Neural progenitor cell (in vitro differentiated cells): ENCODE data around the gene FAM25A. TPM values are rescaled to one million over a fixed set of nuclear protein-coding genes. Genes with fewer than 3 reads are reported as not detected.
"Not testable (repeated sequence)": the region's sequence is repeated elsewhere in the genome, so short reads cannot be mapped to it uniquely, and the experiment has no call there.

Experiments used
- DNase-seq: peaks from one replicate; pipeline ENCODE4 v3.0.0-alpha.2; 2016; ENCODE audit warnings: low spot score
- H2AFZ ChIP-seq: fragments of 200-600 bp; sonication (generic); replicated peaks from 2 replicates; pipeline ENCODE4 v1.6.1; 2016; ENCODE audit warnings: antibody characterized with exemption
- H3F3A ChIP-seq: fragments of 200-600 bp; sonication (generic); 2 replicates; pipeline ENCODE4 v1.6.1; 2016; ENCODE audit warnings: antibody characterized with exemption, low read depth
- H3K27ac ChIP-seq: fragments of 200-600 bp; sonication (generic); 2 replicates; pipeline ENCODE4 v1.5.1; 2016; ENCODE audit warnings: mild to moderate bottlenecking
- H3K27me3 ChIP-seq: fragments of 200-600 bp; sonication (generic); 2 replicates; pipeline ENCODE4 v1.6.1; 2016; ENCODE audit warnings: mild to moderate bottlenecking, moderate library complexity
- H3K36me3 ChIP-seq: fragments of 200-600 bp; sonication (generic); 2 replicates; pipeline ENCODE4 v1.5.1; 2016
- H3K4me1 ChIP-seq: fragments of 200-600 bp; sonication (generic); 2 replicates; pipeline ENCODE4 v1.6.1; 2016; ENCODE audit warnings: mixed run types
- H3K4me2 ChIP-seq: fragments of 200-600 bp; sonication (generic); 2 replicates; pipeline ENCODE4 v1.6.1; 2016
- H3K4me3 ChIP-seq: fragments of 200-600 bp; sonication (generic); 2 replicates; pipeline ENCODE4 v1.5.1; 2016
- H3K79me2 ChIP-seq: fragments of 200-600 bp; sonication (generic); 2 replicates; pipeline ENCODE4 v1.6.1; 2016; ENCODE audit warnings: low read depth
- H3K9ac ChIP-seq: fragments of 200-600 bp; sonication (generic); 2 replicates; pipeline ENCODE4 v1.6.1; 2016
- H3K9me3 ChIP-seq: fragments of 200-600 bp; sonication (generic); 2 replicates; pipeline ENCODE4 v1.5.1; 2016; ENCODE audit warnings: low read depth
- H4K20me1 ChIP-seq: fragments of 200-600 bp; sonication (generic); 2 replicates; pipeline ENCODE4 v1.6.1; 2016; ENCODE audit warnings: low read depth
- H3K27ac Mint-ChIP-seq: 3 replicates; pipeline ENCODE4 v1.8.0; 2021; ENCODE audit warnings: mixed read lengths
- H3K27me3 Mint-ChIP-seq: 2 replicates; pipeline ENCODE4 v1.8.0; 2022; ENCODE audit warnings: low read depth, mild to moderate bottlenecking, inconsistent platforms, moderate library complexity, mixed read lengths; ENCODE audit not compliant: insufficient read depth
- H3K36me3 Mint-ChIP-seq: 3 replicates; pipeline ENCODE4 v1.8.0; 2021; ENCODE audit warnings: mixed read lengths
- H3K4me1 Mint-ChIP-seq: 3 replicates; pipeline ENCODE4 v1.8.0; 2021; ENCODE audit warnings: mixed read lengths
- H3K4me3 Mint-ChIP-seq: 3 replicates; pipeline ENCODE4 v1.8.0; 2021; ENCODE audit warnings: mild to moderate bottlenecking, moderate library complexity, mixed read lengths
- H3K9me3 Mint-ChIP-seq: 3 replicates; pipeline ENCODE4 v1.8.0; 2020; ENCODE audit warnings: mixed read lengths
- CTCF ChIP-seq: fragments of 200-600 bp; sonication (generic); IDR thresholded peaks from 2 replicates; pipeline ENCODE4 v1.5.1; 2017; ENCODE audit warnings: antibody characterized with exemption, mild to moderate bottlenecking
- EZH2 ChIP-seq: fragments of 200-600 bp; sonication (generic); IDR thresholded peaks from 2 replicates; pipeline ENCODE4 v1.6.1; 2017; ENCODE audit warnings: antibody characterized with exemption, mild to moderate bottlenecking, moderate library complexity
- EZH2phosphoT487 ChIP-seq: fragments of 200-600 bp; sonication (generic); IDR thresholded peaks from 2 replicates; pipeline ENCODE4 v1.6.1; 2017; ENCODE audit warnings: antibody characterized with exemption
- total RNA-seq: library from RNA; depleted of rRNA; stranded (reverse); fragments of >200 nt; gene quantifications from 2 replicates; pipeline ENCODE4 v1.2.3, GENCODE V29; 2015; ENCODE audit warnings: low replicate concordance

Gene FAM25A
- total RNA-seq: not detected in 2 replicates

GRCh38 chr10:87020056-87020455 is at the start of gene FAM25A:
Gene FAM25A (plus strand): TSS chr10:87020294. CDS start chr10:87020325, 31 bp downstream.
- not testable (repeated sequence) for H3K9me3 ChIP-seq, H3K27ac Mint-ChIP-seq, H3F3A ChIP-seq, H3K27ac ChIP-seq, H3K27me3 Mint-ChIP-seq, H3K4me2 ChIP-seq, H3K4me1 Mint-ChIP-seq, H3K36me3 ChIP-seq, H3K9ac ChIP-seq, H3K4me3 ChIP-seq, H3K36me3 Mint-ChIP-seq, H3K27me3 ChIP-seq, H3K4me3 Mint-ChIP-seq, H3K79me2 ChIP-seq, DNase-seq, H4K20me1 ChIP-seq, H2AFZ ChIP-seq, H3K4me1 ChIP-seq, H3K9me3 Mint-ChIP-seq

GRCh38 chr10:86970982-86971231 is 49.2 kb upstream of the FAM25A start:
- peak overlapping the region; percentile 82 for H3K4me3 Mint-ChIP-seq
- Histone ChIP-seq H3K4me3 (peak overlapping the region; percentile 50), H3F3A (peaks cover 32% of the 10 kb centered on the region), H3K9ac (peak overlapping the region; percentile 5), H2AFZ (peak overlapping the region; percentile 94), H3K27me3 (peaks cover 30% of the 10 kb centered on the region), H3K9me3 (no peaks in the 10 kb centered on the region), H4K20me1 (no peaks in the 10 kb centered on the region), H3K4me1 (peaks cover 33% of the 10 kb centered on the region), H3K27ac (no peak overlapping the region), H3K79me2 (no peaks in the 10 kb centered on the region), H3K36me3 (no peaks in the 10 kb centered on the region), H3K4me2 (peak overlapping the region; percentile 79)
- H3K27ac Mint-ChIP-seq: no peak overlapping the region
- H3K4me1 Mint-ChIP-seq: peaks cover 34% of the 10 kb centered on the region
- peaks cover 17% of the 10 kb centered on the region for H3K27me3 Mint-ChIP-seq
- H3K9me3 Mint-ChIP-seq: no peaks in the 10 kb centered on the region
- H3K36me3 Mint-ChIP-seq: no peaks in the 10 kb centered on the region
- peak; percentile 79 for DNase-seq
- no peak for TF ChIP-seq CTCF
- no peak for TF ChIP-seq EZH2
- TF ChIP-seq EZH2phosphoT487: no peak

- no peaks in the 10 kb centered on the region for H3K36me3 Mint-ChIP-seq
- peak overlapping the region; percentile 74 for H3K27ac Mint-ChIP-seq
- peak overlapping the region; percentile 77 for H3K4me3 Mint-ChIP-seq
- H3K27me3 ChIP-seq: peaks cover 30% of the 10 kb centered on the region
- H3K4me1 ChIP-seq: peaks cover 28% of the 10 kb centered on the region
- no peaks in the 10 kb centered on the region for H3K79me2 ChIP-seq
- H3F3A ChIP-seq: peaks cover 32% of the 10 kb centered on the region
- H3K27ac ChIP-seq: no peak overlapping the region
- H3K4me3 ChIP-seq: peak overlapping the region; percentile 50
- peaks cover 17% of the 10 kb centered on the region for H3K27me3 Mint-ChIP-seq
- H3K9me3 ChIP-seq: no peaks in the 10 kb centered on the region
- H3K4me2 ChIP-seq: peak overlapping the region; percentile 79
- no peaks in the 10 kb centered on the region for H3K36me3 ChIP-seq
- TF ChIP-seq EZH2 (no peak), EZH2phosphoT487 (peak; percentile 27), CTCF (peak; percentile 13)
- peak; percentile 66 for DNase-seq
- H3K9me3 Mint-ChIP-seq: no peaks in the 10 kb centered on the region
- peak overlapping the region; percentile 5 for H3K9ac ChIP-seq
- H2AFZ ChIP-seq: peak overlapping the region; percentile 94
- no peaks in the 10 kb centered on the region for H4K20me1 ChIP-seq
- H3K4me1 Mint-ChIP-seq: peaks cover 28% of the 10 kb centered on the region
These were observed 48.7 kb upstream of the FAM25A start for GRCh38 chr10:86971232-86971991.

GRCh38 chr10:86972613-86973380 is 47.3 kb upstream of the FAM25A start:
- no peak overlapping the region for H3K27ac ChIP-seq
- DNase-seq: no peak

More at GRCh38 chr10:86972613-86973380, 47.3 kb upstream of the FAM25A start:
- Histone ChIP-seq H2AFZ (no peak overlapping the region), H3K9me3 (no peaks in the 10 kb centered on the region), H3K4me2 (no peak overlapping the region), H3F3A (peaks cover 32% of the 10 kb centered on the region), H3K4me3 (no peak overlapping the region), H3K27me3 (peaks cover 30% of the 10 kb centered on the region), H3K79me2 (no peaks in the 10 kb centered on the region), H3K36me3 (no peaks in the 10 kb centered on the region), H3K4me1 (peaks cover 27% of the 10 kb centered on the region), H3K9ac (no peak overlapping the region), H4K20me1 (no peaks in the 10 kb centered on the region)
- TF ChIP-seq EZH2 (no peak), CTCF (no peak), EZH2phosphoT487 (no peak)
- Mint-ChIP-seq H3K27me3 (peaks cover 17% of the 10 kb centered on the region), H3K9me3 (no peaks in the 10 kb centered on the region), H3K4me3 (no peak overlapping the region), H3K27ac (peak overlapping the region; percentile 34), H3K4me1 (peaks cover 20% of the 10 kb centered on the region), H3K36me3 (no peaks in the 10 kb centered on the region)
